ENCODE results near the gene TMEM19. TPM values are rescaled to one million over a fixed set of nuclear protein-coding genes. Genes with fewer than 3 reads are reported as not detected.
"Not testable (repeated sequence)": the region's sequence is repeated elsewhere in the genome, so short reads cannot be mapped to it uniquely, and the experiment has no call there.

The TMEM19 gene
- total and polyA plus RNA-seq, 8 donors, result 23.5 to 35.0 (median 29.7) TPM

DNA sequence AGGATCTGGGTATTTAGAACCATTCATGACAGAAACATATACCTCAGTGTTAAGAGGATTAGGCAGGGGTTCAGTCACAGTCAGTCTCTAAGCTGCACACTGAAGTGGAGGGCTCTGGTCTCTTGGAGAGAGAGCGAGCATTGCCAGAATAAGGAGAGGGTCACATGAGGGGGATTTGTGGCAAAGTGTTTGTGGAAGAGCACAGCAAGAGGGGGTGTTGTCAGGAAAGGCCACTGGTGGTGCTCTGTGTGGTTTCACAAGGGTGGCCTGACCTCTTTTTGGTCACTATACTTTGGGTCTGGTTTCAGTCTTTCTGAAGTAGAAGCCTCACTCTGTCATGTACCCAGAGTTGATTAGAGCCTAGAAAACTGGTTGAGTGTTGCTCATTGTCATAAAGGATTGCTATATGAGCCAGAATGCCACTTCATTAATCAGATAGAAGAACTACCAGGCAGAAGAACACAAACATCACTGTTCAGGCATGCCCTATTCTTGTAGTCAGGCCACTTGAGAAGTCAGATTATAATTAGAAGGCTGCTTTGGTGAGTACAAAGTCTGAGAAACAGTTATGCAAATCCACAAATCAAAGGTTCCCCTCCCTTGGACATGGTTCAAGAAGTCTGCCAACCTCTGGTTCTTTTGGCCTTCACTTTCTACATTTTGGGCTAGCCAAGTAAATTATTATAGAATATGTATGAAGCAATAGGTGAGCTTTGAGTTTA is 8.4 kb downstream of the TMEM19 start:
- no peak overlapping the region for H3K4me3 ChIP-seq
- DNase-seq (no peak), ATAC-seq (no peak)
- intact Hi-C loops (cut with DNase I), result no loop called here
- H3K9me3 ChIP-seq, result no peaks in the 10 kb centered on the region
- H3K4me1 ChIP-seq, result no peaks in the 10 kb centered on the region
- TF ChIP-seq, protein P1, sequence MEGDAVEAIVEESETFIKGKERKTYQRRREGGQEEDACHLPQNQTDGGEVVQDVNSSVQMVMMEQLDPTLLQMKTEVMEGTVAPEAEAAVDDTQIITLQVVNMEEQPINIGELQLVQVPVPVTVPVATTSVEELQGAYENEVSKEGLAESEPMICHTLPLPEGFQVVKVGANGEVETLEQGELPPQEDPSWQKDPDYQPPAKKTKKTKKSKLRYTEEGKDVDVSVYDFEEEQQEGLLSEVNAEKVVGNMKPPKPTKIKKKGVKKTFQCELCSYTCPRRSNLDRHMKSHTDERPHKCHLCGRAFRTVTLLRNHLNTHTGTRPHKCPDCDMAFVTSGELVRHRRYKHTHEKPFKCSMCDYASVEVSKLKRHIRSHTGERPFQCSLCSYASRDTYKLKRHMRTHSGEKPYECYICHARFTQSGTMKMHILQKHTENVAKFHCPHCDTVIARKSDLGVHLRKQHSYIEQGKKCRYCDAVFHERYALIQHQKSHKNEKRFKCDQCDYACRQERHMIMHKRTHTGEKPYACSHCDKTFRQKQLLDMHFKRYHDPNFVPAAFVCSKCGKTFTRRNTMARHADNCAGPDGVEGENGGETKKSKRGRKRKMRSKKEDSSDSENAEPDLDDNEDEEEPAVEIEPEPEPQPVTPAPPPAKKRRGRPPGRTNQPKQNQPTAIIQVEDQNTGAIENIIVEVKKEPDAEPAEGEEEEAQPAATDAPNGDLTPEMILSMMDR (IDR thresholded peaks at IDR 0.05), result no peak
- no peak overlapping the region for H3K27ac ChIP-seq
- H3K36me3 ChIP-seq, result peaks cover 0 to 26% of the 10 kb centered on the region in 2 donors
- no peaks in the 10 kb centered on the region for H3K27me3 ChIP-seq

DNA sequence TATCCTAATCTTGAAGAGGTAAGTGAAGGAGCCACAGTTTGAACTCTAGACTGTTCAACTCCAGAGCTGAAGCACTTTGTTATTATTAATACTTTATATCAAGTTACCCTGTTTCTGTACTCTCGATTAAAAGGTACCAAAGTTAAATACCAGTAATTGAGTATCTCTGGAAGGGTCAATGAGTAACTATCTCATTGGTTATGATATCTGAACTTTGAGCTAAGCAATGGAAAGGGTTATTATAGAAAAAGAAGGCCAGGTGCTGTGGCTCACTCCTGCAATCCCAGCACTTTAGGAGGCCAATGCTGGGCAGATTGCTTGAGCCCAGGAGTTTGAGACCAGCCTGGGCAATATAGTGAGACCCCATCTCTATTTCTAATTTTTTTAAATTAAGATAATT is 9.9 kb downstream of the TMEM19 start:
- Histone ChIP-seq H3K27me3 (no peaks in the 10 kb centered on the region), H3K27ac (no peak overlapping the region), H3K4me1 (no peaks in the 10 kb centered on the region), H3K9me3 (no peaks in the 10 kb centered on the region), H3K36me3 (peaks cover 0 to 41% of the 10 kb centered on the region in 2 donors), H3K4me3 (no peak overlapping the region)
- TF ChIP-seq, protein P1 (IDR thresholded peaks at IDR 0.05), result no peak
- ATAC-seq, result no peak
- no peak for DNase-seq
- intact Hi-C loops (cut with DNase I), result no loop called here

DNA sequence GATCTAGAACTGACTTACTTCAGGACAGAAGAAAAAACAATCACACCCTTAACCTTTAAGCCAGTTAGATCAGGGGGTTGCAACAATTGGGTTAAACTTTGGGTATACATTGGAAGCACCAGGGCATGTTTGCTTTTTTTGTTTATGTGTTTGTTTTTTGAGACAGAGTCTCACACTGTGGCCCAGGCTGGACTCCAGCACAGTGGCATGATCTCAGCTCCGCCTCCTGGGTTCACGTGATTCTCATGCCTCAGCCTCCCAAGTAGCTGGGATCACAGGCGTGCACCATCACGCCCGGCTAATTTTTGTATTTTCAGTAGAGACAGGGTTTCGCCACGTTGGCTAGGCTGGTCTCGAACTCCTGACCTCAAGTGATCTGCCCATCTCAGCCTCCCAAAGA is 16.3 kb downstream of the TMEM19 start:
- H3K36me3 ChIP-seq, result peaks cover 0 to 41% of the 10 kb centered on the region in 2 donors
- intact Hi-C loops (cut with DNase I); H3K9me3 ChIP-seq; H3K4me1 ChIP-seq; H3K27me3 ChIP-seq; H3K4me3 ChIP-seq; H3K27ac ChIP-seq; ATAC-seq; DNase-seq: not testable (repeated sequence)

DNA sequence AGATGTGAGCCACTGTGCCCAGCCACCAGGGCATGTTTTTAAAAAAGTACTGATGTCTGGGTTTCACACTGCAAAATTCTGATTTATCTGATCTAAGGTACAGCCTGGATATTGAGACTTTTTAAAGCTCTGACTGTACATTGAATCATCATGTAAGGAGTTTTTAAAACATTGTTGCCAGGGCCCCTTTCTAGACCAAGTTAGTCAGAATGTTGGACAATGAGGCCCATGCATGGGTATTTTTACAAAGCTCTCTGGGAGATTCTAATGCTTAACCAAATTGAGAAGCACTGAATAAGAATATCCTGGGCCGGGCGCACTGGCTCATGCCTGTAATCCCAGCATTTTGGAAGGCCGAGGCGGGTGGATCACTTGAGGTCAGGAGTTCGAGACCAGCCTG is 16.7 kb downstream of the TMEM19 start:
- Histone ChIP-seq H3K27ac (no peak overlapping the region), H3K27me3 (no peaks in the 10 kb centered on the region), H3K9me3 (no peaks in the 10 kb centered on the region), H3K4me3 (no peak overlapping the region), H3K4me1 (no peaks in the 10 kb centered on the region), H3K36me3 (peaks cover 0 to 37% of the 10 kb centered on the region in 2 donors)
- intact Hi-C loops (cut with DNase I), result no loop called here
- ATAC-seq, result no peak
- no peak for DNase-seq
- TF ChIP-seq, protein P1 (IDR thresholded peaks at IDR 0.05), result no peak

DNA sequence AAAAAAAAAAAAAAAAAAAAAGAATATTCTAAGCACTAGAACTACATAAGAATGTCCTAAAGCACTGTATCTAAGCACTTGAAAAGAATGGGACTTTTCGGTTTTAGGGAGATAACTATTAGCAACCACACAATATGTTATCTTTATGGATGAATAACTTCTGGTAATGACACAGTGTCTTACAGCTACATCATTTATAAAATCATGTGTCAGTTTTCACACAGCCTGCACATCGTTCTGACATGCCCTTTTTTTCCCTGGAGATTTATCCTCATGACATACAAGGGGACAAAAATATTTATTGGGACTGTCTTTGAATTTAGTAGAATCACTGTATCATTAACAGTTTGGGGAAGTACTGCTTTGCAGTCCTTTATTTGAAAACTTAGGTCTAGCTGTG is 17.3 kb downstream of the TMEM19 start:
- no peaks in the 10 kb centered on the region for H3K4me1 ChIP-seq
- H3K27me3 ChIP-seq, result no peaks in the 10 kb centered on the region
- no peak overlapping the region for H3K4me3 ChIP-seq
- ATAC-seq, result no peak
- intact Hi-C loops (cut with DNase I), result no loop called here
- H3K9me3 ChIP-seq, result no peaks in the 10 kb centered on the region
- H3K27ac ChIP-seq, result no peak overlapping the region
- TF ChIP-seq, protein P1 (IDR thresholded peaks at IDR 0.05), result no peak
- no peak for DNase-seq
- peaks cover 0 to 31% of the 10 kb centered on the region in 2 donors for H3K36me3 ChIP-seq

DNA sequence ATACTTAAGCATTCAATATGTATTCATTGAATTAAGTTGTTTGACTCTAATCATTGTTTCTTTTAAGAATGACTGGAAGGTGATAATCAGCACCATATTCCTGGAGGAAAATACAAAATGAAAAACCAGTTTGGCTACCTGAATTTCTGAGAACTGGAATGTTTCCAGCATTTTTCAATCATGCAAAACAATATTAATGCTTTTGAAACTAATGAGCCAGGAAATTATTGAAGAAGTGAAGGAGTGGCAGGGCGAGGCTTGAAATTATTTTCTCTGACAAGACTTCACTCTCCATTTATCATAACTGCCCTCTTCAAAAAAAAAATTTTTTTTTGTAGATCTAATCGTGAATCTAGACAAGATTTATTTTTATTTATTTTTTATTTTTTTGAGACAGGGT is 19.0 kb downstream of the TMEM19 start:
- Histone ChIP-seq H3K27me3 (no peaks in the 10 kb centered on the region), H3K4me1 (no peaks in the 10 kb centered on the region), H3K27ac (no peak overlapping the region), H3K4me3 (no peak overlapping the region), H3K9me3 (no peaks in the 10 kb centered on the region), H3K36me3 (peaks cover 0 to 14% of the 10 kb centered on the region in 2 donors)
- DNase-seq (no peak), ATAC-seq (no peak)
- intact Hi-C loops (cut with DNase I), result no loop called here
- TF ChIP-seq, protein P1 (IDR thresholded peaks at IDR 0.05), result no peak
